Stimulated activated CD8-positive, alpha-beta memory T cell treated with anti-CD3 and anti-CD28 coated beads, Interleukin-2, amount 100 ng/mL, for 1 hour (primary cell): ENCODE data around the gene RFTN1.

Experiments used
- DNase-seq, 2 donors: peaks; one replicate each; pipeline ENCODE4 v3.0.0-alpha.2; 2020; ENCODE audit warnings: low read depth in 2 of 2

RFTN1 gene

DNA sequence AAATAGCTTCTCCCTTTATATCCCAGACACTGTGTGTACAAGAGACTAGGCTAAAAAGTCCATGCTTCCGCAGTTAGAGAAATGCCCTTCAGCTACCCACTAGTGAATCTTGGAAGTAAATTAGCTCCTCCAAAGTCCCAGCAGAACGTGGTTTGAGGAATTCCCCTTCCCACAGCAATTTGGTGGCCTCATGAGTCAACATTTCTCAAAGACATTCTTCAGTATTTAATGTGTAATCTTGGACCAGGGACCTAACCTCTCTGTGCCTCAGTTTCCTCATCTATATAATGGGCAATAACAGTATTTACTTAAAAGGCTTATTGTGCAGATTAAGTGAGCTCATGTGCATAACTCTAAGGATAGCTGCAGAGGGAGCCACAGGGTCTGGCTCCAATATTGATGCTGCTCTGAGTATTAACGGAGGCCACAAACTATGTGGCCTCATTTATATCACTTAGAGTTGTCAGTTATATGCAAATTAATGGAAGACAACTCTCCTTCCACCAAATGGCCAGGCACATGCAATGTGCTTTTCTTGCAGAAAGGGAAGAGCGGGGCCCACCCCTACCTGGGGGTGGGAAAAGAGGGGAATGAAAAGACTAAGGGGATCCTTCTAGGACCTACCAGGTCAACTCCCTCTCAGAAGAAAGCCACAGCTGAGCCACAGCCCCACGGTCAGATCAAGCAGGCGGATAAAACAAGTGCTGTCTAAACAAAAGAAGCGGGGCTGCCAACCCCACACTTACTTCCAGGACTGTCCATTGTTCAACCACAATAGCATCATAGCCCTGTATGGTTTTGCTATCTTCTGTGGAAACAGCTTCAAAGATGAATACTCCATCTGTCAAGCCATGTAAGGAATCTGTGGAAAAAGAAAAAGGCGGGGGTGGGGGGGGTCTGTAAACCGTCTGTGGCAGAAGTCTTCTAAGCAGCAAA lies 156.0 kb downstream of the RFTN1 start:
- DNase-seq: no peak

DNA sequence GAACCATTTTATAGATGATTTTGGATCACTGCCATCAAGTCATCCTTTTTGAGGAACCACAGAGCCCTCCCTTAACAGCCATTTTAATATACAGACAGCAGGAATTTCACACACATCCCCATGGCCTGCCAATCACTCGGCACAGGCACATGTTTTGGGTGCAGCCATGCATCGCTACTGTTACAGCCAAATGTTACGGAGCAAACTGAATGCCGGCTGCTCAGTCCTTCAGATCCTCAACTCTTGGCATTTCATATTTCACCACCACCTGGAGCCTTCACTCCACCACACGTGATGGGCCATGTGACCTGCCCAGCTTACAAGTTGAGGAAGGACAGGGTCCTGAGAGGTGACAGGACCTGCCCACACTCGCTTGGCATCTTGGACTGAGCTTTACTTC lies 157.7 kb downstream of the RFTN1 start:
- DNase-seq: no peak

DNA sequence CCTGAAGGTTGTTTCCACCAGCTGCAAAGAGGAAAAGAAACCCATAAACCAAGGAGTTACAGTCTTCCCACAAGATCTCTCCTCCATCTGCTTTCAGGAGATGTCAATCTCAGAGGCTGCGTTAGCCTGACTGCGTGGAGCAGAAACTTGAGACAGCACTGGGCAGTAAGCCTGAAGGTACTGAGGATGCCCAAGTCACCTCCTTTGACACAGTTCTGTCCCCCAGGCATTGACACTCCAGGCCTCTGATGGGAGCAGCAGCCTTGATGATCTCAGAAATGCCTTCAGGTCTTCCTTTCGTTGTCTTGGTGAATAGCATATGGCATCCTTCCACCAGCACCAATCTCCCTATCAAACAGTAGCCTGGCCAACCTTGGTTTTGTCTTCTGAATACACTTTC lies 159.2 kb downstream of the RFTN1 start:
- DNase-seq: no peak

DNA sequence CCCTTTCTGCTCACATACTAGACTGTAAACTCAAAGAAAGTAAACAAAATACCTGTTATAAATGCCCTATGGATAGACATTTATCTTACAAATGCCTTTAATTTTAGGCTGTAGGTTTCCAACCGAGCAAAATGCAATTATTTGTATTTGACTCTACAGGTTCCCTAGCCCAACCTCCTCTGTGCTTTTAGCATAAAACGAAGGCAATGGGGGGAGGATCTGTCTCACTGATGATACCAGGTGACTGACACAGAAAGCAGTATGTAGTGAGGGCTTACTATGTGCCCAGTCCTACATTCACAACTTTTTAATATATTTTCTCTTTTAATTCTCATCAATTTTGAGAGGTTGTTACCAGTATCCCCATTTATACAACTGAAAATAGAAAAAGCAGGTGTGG lies 161.1 kb downstream of the RFTN1 start:
- no peak for DNase-seq

DNA sequence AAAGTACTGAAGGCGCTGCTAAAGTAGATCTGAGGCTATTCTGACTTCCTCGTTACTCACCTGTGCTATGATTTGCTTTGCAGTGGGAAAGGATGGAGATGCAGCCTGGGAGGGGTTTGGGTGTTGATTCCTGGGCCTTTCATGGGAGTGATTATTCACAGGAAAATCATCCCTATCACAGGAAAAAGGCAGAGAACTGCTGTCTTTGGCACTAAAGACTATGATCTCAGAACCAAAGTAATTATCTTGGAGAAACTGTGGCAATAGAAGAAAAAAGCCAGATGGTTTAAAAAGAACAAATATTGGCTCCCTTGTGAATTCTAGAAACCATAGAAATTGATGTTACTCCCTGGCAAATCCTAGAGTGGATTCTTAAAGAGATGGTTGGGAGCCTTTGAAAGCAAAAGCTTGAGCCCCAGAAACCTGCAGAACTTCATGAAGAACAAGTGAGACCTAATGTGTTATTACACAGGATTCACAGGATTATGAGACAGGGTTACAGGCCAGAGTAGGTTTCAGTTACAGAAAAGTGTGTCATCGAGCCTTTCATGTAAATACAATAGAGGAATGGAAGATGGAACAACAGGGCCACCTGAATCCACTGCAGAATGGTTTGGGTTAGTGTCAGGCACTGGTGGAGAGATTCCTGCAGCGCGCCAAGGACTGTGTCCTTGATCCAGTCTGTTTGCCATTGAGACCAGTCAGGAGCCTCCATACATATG lies 162.7 kb downstream of the RFTN1 start:
- DNase-seq: no peak

DNA sequence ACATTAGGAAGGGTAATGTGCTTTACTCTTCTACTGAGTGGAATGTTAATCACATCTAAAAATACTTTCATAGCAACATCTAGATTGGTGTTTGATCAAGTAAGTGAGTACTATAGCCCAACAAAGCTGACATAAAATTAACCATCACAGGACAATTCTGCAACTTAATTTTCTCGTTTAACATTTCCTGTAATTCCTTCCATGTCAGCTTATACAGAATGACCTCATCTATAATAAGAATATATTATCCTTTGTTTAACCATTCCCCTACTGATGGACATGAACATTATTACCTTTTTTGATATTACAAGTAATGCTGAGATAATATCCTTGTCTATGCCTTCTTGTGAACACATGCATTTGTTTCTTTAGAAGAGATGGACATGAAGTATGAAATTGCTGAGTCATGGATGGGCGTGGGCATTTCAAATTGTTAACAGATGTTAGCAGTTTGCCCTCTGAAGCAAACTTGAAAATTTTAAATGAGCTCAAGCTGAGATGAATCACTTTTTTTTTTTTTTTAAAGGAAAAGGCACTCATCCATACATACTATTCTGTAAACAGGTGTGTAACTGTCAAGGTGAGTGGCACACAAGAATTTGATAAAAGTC lies 163.4 kb downstream of the RFTN1 start:
- no peak for DNase-seq

DNA sequence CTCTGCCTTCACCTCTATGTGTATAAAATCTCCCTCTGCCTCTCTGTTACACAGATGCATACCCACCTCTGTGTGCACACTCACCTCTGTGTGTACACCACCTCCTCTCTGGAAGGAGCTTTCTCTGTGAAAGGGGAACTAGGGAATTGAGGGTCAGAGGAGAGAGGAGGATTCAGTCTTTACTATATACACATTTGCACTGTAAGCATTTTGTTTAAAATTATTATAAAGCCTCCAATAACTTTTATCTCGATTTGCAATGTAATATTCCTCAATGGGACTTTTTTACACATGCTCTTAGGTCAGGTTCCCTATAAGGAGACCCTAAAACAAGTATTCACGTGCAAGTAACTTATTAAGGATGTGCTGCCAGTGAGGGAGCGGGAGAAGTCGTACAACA lies 166.0 kb downstream of the RFTN1 start:
- no peak for DNase-seq

DNA sequence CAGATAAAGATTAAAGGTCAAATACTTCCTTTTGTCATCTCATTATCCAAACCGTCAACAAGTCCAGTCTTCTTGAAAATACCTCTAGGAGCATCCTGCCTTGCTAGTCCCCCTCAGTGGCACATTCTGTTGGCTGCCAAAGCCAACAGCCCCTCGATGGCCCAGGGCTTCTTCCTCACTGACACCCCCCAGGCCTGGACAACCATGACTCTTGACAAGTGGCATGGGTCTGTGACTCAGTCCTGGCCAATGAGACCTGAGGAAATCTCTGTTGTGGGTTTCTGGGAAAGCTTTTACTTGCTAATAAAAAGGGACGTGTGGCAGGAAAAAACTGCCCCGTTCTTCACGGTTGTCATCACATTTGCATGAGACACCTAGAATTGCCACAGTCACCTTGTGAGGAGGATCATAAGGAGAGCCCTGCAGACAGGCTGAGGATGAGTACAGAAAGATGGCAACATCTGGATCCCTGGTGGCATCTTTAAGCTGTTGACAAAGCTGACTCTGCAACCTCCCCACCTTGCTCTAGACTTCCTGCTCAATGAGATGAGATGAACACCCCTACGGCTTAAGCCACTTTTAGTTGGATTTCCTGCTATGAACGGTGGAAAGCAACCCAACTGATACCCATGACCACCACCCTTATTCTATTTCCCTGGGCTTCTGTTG lies 167.0 kb downstream of the RFTN1 start:
- DNase-seq: no peak

DNA sequence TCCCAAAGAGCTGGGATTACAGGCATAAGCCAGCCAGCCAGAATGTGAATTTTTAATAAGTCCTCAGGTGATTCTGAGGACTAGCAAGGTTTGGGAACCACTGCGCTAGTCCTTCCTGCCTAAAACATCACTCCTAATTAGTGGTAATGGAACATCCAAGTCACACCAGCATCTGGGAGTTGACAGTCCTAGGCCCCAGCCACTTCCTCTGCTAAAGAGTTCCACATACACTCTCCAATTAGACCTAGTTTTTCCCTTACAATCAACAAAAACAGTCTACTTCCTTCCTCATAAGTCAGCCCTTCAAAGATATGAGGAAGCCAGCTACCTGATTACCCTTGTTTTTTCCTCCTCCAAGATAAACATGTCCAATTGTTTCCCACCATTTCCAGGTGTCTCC lies 170.4 kb downstream of the RFTN1 start:
- DNase-seq: no peak

DNA sequence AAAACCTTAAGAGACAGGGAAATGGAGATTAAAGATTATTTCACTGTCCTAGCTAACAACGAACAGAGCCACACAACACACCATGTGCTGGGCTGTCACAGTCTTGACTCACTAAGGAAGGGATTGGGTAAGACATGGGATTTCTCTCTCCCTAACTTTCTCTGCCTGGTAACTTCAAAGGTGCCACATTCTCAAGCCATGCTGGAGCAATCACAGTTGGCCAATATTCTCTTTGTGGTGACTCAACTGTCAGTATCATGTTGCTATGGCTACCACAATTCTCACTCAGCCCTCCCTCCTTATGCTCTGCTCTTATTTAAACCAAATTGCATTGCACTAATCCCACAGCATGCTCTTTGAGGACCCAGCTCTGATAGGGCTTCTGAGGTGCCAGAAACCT lies 174.5 kb downstream of the RFTN1 start:
- DNase-seq: no peak

DNA sequence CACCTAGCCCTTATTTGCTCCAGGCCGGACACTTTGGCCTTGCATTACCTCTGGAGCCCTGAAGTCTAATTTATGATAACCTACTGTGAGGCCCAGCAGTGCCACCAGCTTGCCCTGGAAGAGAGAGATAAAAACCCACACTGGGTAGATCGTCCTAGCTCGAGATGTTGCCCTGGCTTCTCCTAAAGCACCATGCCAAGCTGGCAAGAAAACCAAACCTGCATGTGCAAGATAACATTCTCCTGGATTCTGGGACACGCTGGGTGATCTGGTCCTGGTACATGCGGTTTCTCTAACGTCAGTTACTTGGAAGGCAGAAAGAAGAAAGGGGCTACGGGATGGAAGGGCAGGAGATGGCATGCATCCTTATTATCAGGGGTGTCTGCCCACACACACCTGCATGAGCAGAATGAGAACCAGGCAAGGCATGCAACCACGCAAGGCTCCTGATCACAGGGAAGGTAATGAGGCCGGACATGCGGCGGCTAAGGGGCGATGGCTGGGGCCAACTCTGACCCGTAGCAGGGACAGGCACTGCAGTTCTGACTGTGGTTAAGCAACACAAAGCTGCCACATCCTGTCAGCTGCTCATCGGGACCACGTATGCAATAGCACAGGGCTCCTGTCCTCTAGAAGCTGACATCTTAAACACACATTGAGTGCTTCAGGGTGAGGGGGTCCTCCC lies 175.5 kb downstream of the RFTN1 start:
- peak; percentile 11 to 14 for DNase-seq

DNA sequence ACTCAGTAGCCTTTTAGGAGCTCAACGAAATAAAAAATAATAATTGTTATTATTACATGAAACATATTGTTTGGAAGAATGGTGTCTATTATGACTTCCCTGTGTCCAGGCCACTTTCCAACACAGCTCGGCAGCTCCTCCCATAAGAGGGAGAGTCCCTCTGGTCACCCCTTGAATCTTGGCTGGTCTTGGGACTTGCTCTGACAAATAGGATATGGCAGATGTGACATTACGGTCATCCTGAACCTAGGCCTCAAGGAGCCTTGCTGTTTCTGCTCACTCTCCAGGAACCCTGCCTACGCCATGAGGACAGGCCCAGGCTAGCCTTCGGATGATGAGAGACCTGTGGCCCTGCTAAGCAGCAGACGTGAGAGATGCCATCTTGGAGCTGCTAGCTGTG lies 176.7 kb downstream of the RFTN1 start:
- no peak for DNase-seq

DNA sequence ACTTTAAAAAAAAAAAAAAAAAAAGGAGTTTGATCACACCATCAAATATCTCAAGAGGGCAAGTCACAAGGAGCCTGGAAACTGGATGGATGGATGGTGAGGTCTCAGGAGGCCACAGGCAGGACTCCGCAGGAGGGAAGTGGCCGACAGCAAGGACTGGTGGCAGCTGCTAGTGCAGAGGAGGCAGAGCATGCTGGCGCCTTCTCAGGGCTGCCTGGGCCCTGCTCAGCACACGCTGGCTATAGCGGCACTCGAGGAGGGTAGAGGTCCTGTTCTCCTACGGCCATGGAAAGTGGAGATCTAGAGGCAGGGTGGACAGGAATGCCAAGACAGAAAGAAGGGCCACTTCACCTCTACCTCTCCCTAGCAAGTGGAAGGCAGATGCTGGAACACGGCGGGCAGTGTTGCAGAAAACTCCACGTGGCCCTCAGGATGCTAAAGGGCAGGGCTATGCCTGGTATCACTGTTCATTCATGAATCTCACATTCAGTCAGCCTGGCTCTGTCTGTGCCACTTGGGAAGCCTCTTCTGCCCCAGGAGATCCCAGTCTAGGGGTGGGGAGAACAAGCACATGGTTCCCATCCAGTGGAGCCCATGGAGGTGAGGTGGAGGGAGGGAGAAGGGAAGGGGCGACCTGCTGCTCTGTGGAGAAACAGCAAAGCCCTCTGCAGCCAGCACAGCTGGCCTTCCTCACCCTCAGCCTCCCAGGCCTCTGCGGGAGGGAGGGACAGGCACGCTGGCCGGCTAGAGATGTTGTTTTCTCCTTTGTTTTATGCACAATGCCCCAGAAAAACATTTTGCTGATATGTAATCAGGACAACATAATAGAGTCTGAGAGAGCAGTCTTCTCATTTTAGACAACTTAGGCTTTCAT lies 177.5 kb downstream of the RFTN1 start:
- no peak for DNase-seq

DNA sequence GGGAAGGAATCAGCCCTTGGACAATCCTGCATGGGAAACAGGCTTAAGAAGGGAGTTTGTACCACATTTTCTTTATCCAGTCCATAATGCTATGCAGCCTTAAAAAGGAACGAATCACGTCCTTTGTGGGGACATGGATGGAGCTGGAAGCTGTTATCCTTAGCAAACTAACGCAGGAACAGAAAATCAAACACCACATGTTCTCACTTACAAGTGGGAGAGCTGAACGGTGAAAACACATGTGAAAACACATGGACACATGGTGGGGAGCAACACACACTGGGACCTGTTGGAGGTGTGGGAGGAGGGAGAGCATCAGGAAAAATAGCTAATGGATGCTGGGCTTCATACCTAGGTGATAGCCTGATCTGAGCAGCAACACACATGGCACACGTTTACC lies 178.2 kb downstream of the RFTN1 start:
- DNase-seq: no peak

DNA sequence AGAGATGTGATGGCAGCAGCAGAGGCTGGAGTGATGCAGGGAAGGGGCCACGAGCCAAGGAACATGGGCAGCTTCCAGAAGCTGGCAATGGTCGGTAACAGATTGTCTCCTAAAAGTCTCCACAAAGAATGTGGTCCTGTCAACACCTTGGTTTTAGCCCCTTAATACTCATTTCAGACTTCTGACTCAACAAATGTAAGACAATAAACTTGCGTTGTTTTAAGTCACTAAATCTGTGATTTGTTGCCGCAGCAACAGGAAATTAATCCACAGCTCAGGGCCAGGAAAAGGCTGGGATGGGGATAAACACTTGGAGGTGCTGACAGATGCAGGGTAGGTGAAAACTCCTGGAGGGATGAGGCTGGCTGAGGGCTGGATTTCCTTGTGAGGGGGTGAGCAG lies 178.6 kb downstream of the RFTN1 start:
- no peak for DNase-seq

DNA sequence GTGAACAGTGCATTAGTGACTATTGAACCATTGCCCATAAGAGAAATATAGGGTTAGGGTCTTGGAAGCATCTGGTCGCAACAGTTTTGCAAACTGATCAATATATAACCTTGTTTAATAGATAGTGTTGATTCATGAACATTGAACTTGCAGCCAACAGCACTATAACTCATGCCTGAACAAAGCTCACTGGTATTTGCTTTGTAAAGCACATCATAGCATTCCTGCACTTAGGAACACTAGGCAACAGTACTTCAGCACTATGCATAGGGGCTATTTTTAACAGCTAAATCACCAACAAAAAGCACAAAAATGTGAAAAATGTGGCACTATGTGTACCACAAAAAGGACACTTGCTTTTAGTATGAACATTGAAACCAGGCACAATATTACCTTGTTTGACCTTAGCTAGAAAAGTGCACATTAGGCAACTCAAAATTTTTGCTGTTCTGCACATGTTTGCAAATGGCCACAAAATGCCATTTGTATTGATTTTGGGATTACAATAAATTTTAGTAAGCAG lies 180.5 kb downstream of the RFTN1 start:
- no peak for DNase-seq

DNA sequence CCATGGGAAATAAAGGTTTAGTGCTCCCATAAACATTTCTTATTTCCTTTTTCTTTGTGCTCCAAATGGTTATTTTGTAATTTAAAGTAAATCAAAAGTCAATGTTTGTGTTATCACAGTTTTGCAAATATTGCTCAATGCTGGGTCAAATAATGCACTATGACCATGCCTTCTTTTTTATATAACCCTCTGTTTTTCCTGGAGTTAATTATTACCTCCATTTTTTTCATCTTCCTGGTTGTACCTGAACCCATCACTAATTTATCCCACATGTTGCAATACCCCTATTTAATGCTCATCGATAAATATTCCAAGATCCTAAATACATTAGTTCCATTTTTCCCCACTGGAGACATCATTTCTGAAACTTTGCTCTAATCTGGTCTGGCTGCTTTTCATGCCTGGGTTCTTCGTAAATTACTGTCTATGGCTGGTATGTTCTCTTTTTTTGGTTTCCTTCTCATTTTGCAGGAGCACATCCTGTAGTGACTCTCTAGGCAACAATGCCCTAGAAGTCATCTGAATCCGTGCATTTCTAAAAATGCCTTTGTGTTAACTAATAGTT lies 182.1 kb downstream of the RFTN1 start:
- DNase-seq: no peak

DNA sequence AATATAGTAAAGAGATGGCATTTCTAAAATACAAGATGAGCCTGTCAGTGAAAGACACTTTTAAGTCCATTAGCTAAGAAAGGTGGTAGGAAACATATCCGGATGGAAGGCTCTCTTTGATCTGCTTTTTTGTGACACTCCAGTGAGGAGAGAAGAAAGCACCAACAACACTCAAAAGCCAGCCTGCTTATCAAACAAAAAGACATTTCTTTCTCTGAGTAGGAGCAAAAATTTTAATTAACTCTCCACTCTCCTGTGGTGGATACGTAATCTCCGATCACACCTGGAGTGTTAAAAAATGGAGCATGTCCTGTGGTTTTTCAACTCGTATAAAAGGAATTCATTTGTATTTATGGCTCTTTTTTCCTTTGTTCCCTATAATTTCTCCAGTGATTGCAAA lies 183.1 kb downstream of the RFTN1 start:
- no peak for DNase-seq

DNA sequence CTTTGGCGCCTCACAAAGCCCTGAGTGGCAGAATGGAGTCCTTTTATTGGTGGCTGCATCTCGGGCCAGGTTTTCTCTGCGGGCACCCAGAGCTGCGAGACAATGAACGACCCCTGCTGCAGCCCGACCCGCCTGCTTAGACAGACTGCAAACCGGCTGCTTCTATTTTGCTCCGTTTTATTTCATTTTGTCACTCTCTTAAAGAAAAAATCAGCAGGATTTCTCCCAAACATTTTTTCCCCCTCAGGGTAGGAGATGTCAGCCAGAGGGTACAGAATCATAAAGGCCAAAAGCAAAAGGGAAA lies 183.7 kb downstream of the RFTN1 start:
- DNase-seq: no peak
